DMS 273 (cell line): ENCODE data around the gene SYP.
"Not testable (repeated sequence)": the region's sequence is repeated elsewhere in the genome, so short reads cannot be mapped to it uniquely, and the experiment has no call there.

Experiments
- DNase-seq: peaks from one replicate; lab custom pipeline; 2025; ENCODE audit not compliant: unreplicated experiment; lab: John Stamatoyannopoulos, UW

SYP gene

DNA sequence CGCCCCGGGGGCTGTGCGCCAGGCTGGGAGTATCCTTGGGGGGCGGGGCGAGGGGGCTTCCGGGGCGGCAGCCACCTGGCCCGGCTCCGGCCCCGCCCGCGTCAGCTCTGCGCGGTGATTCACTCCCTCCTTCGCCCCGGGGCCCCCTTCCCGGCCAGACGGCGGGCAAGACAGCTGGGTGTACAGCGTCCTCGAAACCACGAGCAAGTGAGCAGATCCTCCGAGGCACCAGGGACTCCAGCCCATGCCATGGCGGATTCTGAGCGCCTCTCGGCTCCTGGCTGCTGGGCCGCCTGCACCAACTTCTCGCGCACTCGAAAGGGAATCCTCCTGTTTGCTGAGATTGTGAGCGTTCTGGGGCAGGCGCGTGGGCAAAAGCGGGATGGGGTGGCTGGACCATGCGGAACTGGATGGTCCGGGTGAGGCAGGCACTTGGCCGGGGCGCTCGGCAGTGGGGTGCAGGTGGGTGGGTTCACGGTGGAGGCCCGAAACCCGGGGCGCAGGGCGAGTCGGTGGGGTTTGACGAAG lies 28.2 kb downstream of the SYP start, which contains the start of gene PLP2:
Gene PLP2 (plus strand): TSS at position 147 of the 528 bp plus-strand sequence. CDS start 103 bp downstream, at position 250.
- DNase-seq, result peak; percentile 81

DNA sequence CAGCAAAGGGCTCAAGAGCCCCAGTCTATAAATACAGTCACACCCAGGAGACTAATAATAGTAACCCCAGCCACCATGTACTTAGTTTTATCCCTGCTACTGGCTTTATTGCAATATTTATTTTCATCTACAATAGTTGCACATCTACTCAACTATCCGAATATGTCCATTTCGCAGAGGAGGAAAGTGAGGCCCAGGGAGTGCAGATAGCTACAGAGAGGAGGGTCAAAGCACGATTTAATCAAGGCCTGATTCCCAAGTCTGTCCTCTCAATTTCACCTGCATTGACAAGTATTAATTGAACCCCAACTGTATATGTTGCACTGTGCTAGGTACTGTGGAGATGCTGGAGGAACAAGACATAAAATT lies 32.3 kb downstream of the SYP start:
- no peak for DNase-seq

DNA sequence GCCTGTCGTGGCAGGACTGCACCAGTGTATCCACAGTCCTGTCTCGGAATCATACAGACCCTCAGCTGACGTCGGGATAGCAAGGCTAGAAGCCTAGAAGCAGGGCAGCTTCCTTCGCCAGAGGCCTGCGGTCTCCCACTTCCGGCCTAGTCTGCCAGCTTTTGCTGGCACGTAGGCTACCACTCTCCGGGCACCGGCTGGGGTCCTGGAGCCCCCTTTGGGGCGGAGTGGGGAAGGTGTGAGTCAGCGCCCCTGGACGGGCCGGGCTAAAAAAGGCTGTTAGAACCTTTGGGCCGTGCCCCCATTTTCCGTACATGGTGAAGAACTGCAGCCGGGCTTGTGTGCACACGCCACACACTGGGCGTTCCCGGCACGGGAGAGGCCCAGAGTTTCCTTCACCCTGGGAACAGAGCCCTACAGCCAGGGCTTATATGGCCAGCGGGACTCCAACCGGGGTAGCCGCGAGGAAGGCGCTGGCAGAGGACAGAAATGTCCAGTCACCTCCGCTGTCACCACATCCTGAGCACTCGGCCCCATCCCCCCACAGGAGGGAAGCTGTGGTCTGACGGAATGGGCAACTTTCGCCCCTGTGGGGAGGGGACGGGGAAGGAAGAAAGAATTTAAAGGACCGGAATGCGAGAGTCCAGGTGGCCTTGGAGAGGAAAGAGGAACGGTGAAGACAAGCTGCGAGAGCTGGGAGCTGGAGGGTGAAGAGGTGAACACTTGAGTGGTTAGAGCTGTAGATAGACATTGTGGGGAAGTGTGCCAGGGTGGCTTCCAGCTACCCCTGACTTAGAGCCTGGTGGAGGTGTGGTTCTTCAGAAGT lies 32.9 kb downstream of the SYP start:
- DNase-seq, result no peak

DNA sequence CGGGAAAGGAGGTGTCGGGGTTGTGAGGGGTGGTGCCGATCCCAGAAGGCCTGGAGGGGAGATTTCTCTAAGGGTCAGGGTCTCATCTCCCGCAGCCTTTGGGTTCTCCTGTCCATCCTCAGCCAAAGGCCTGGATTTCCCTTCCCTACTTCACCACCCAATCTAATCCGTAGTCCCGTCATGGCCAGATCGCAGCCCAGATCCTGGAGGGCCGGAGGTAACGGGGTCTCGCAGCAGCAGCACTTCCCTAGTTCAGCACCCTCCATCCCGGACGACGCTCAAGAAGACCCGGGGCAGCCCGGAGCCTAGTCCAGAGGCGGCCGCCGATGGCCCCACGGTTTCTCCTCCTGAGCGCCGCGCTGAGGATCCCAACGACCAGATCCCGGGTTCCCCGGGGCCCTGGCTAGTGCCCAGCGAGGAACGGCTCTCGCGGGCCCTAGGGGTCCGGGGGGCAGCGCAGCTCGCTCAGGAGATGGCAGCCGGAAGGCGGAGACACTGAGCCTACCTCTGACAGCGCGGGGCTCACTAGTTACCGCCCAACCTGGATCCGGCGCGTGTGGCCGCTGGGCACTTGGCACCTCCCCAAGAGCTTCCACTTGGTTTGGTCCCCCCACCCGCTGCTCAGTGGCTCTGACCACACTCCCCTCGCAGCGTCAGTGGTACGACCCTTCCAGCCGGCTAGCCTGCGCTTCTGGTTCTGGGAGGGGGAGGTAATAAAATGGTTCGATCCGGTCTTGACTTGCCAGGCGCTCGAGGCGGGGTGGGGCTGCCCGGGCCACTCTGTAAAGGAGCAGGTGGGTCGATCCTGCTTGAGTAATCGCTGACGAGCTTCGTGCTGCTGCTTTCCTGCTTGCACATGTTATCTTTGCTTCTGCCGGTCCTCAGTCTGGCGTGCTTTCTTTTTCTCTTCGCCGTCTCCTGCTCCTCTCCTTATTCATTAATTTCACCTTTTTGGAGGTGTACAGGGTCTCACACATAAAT lies 33.8 kb downstream of the SYP start:
- peak; percentile 86 for DNase-seq

DNA sequence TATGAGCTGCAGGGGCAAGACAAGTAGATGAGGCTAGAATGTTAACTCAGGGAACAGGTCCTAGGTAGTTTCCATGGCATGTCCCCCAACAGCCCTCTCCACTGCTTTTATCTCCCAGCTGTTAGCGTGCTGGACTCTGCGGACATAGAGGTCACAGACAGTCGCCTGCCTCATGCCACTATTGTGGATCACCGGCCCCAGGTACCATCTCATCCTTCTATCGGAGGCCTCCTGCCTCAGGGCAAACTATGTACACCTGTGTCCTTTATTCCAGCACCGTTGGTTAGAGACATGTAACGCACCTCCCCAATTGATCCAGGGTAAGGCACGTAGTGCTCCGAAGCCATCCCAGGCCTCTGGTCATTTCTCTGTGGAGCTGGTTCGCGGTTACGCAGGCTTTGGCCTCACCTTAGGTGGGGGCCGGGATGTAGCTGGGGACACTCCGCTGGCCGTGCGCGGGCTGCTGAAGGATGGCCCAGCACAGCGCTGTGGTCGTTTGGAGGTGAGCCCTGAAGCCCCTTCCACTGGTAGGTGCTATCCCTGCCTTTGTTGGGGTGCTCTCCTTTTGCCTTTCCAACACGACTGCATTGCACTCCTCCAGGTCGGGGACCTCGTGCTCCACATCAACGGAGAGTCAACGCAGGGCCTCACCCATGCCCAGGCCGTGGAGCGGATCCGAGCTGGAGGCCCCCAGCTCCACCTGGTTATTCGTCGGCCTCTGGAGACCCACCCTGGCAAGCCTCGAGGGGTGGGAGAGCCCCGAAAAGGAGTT lies 35.2 kb downstream of the SYP start:
- DNase-seq, result no peak

GRCh38 chrX:49163555-49164419 lies 36.2 kb downstream of the SYP start:
- DNase-seq, result peak; percentile 91

DNA sequence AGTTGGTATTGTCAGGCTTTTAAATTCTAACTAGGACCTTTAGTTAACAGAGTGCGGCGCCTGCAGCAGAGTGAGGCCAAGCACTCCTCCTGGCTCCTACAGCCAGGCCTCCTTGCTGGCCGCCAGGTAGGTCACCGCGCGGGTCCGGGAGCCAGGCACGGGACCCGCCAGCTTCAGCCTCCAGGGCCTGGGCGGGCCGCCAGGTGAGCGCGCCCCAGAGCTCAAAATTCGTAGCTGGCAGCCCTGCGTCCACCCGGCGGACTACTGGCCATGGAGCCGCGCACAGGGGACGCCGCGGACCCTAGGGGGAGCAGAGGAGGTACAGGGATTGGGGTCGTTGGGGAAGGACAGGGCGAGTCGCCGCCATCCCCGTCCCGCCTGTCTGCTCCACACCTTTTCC lies 37.4 kb downstream of the SYP start, which contains the start of gene MAGIX:
Gene MAGIX (plus strand): TSS at position 139 of the 400 bp plus-strand sequence. CDS start 132 bp downstream, at position 271.
- DNase-seq, result no peak

- no peak for DNase-seq
These were observed 38.4 kb downstream of the SYP start for GRCh38 chrX:49161632-49162031.

- DNase-seq, result no peak
These were observed 39.1 kb downstream of the SYP start for GRCh38 chrX:49160908-49161307.

GRCh38 chrX:49157194-49157593 lies 42.8 kb downstream of the SYP start:
- DNase-seq, result no peak

DNA sequence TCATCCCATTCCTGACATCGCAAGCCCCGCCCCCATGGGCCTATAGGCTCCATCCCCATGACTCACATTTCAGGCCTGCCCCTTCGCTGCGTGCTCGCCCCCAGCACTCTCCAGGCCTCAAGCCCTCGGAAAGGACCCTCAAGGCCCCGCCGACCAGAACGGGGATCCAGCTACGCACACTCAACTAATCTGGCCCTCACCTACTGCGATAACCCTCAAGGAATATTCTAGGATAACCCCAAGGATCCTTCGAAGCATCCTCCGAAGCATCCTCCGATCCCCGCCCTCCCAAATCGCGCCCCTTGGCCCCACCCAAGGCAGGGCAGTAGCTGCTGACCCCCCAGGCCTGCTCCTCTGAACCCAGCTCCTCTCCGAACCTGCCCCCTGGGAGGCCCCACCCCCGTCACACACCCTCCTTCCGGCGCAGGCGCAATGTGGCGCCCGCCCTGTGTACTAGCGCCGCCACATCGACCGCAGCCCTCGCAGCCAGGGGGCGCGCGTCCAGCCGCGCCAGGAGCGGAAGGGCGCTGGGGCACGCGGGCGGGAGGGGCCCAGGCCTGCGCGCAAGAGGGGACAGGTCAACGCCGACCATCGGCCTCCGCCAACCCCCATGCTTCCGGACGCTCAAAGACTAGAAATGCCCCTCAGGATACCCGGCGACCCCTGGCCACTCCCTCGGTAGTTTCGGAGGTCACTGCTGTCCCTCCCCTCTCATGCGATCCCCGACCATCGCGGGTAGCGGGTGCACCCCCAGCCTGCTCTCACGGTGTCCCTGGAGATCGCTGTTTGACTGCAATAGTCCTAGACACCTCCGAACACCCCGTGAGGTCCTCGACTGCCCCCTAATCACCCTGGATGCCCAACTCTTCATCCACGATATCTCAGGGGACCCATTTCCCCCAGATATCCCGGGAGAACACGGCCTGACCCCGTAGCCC lies 43.8 kb downstream of the SYP start:
- DNase-seq, result peak; percentile 94

GRCh38 chrX:49155243-49155899 lies 44.6 kb downstream of the SYP start:
- DNase-seq, result no peak

- no peak for DNase-seq
These were observed 46.5 kb downstream of the SYP start for GRCh38 chrX:49153467-49153866.

- DNase-seq, result not testable (repeated sequence)
These were observed 50.7 kb downstream of the SYP start for GRCh38 chrX:49149291-49149690.

DNA sequence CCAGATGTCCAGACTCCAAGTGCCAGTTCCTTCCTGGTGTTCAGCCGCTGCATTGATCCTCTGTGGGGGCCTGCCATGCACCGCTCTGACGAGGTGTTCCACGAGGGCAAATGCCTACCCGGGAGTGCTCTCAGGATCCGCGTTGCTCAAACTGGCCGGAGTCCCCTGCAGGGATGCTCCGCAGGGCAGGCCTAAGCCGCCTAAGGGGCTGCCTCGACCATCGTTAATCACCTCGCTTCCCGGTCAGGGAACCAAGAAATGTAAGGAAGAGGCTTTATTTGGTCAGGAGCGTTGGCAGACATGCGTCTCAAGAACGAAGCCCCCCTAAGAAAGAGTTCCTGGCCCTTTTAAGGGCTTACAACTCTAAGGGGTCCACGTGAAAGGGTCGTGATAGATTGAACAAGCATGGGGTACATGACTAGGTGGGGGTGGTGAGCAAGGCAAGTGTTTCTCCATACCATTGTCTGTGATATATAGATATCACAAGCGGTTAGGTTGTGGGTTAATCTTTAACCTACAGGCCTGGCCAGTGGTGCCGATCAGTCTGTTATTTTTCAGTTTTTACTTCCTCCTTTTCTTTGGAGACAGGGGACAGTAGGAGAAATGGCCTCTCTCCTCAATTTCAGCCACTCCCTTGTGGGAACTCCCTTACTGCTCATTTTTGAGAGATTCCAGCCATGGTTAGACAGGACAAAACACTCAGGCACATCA lies 51.4 kb downstream of the SYP start:
- not testable (repeated sequence) for DNase-seq

GRCh38 chrX:49147936-49148335 lies 52.1 kb downstream of the SYP start:
- DNase-seq, result no peak

DNA sequence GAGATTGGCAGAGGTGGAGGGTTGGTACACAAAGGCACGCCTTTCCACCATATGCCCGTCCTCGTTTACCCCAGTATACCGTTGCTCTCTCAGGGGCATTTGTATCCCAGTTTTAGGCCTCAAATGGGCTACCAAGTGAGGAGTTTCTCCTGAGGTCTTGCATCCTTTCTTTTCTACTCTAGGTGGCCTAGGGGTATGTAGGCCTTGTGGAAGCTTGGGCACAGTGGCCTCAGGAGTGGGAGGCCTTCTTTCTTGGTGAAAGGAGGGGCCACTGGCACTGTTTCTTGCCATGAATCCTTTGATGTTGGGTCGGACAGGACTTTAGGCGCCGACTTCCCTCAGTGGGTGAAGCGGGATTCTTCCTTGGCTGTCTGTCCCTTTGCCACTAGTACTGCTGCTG lies 52.7 kb downstream of the SYP start:
- no peak for DNase-seq
